HG03025 (cell line): ENCODE results near the gene ACTL8.

Experiments used
- ATAC-seq: cut with Tn5 transposase; IDR thresholded peaks from one replicate; pipeline ENCODE4 v1.9.1; 2021; ENCODE audit warnings: mild to moderate bottlenecking, moderate library complexity; ENCODE audit not compliant: unreplicated experiment, low FRiP score

Gene ACTL8

GRCh38 chr1:17755120-17755519 lies at the start of gene ACTL8:
TSS of gene ACTL8 (plus strand) at chr1:17755333. CDS start at chr1:17823009, 67,676 bp downstream.
- no peak for ATAC-seq

- no peak for ATAC-seq
Measured at GRCh38 chr1:17706445-17706844, 48.7 kb upstream of the ACTL8 start.

DNA sequence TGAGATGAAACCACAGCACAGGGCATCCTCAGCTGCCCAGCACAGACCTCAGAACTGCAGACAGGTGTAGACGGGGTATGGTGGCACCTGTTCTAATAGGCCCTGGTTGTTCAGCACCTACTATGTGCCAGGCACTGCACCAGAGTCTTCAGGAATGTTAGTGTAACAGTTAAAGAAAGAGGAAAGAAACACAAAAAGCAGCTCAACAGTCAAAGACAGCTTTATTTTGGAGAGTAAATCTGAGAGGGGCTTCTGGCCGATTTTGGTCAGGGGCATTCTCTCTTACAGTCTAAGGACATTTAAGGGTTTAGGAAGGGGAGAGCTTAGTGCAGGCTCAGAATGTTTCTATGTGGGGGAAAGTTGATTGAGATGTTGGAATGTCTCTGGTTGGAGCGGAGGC lies 45.2 kb upstream of the ACTL8 start:
- ATAC-seq = no peak

DNA sequence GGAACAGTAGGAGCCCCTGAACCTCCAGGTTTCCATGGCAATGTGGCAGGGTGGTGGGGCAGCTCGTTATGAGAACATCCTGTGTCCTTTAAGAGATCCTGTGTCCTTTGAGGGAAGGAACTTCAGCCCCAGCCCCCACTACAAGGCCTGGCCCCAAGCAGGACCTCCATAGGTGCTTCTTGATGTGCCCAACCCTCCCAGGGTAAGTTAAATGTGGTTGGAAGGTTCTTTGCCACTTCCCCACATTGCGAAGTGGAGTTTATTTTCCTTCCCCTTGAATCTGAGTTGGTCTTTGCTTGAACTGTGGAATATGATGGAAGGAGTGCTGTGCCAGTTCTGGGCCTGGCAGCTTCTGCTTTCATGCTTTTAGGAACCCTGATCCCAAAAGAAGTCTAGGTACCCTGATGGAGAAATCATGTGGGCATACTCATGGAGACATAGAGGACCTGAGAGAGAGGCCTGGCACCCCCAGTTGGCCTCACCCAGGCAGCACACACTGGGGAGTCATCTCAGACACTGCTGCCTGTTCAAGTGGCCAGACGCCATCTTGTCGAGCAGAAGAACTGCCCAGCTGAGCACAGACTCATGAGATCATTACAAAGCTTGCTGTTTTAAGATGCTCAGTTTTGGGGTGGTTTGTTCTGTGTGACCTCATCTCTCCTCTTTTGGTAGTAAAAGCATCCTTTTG lies 44.1 kb upstream of the ACTL8 start:
- ATAC-seq = no peak

DNA sequence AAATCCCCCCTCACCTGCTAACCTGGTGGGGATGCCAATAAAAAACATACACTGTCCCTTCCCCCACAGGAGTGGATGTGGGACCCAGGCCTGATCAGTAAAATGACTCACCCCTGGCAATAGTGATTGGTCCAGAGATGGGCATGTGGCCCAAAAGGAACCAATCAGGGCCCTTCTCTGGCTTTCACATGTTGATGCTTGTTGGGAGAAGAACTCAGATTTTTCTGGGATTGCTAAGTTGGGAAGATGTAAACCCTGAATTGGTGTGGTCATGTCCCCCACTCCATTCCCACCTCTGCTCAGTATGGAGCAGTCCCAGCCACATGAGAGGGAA lies 43.6 kb upstream of the ACTL8 start:
- ATAC-seq = no peak

DNA sequence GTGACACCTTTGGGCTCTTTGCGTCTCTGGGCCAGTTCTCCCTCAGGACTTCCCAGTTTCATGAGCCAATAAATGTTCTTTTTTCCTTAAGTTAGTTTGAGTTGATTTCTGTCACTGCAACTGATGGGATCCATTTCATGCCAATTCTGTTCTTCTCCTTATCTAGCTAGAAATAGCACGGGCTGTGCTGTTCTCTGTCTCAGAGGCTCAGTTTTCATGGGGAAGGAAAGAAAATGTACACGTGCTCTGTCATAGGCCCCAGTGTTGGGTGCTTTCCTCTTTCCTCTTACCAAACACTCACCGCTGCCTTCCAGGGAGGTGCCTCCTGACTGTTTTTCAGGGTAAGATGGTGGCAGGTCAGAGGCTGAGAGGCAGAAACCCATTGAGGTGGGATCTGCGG lies 43.2 kb upstream of the ACTL8 start:
- ATAC-seq = no peak

GRCh38 chr1:17713993-17714392 lies 41.1 kb upstream of the ACTL8 start:
- ATAC-seq = no peak

- no peak for ATAC-seq
Measured at GRCh38 chr1:17717594-17718535, 37.3 kb upstream of the ACTL8 start.

GRCh38 chr1:17719874-17720273 lies 35.3 kb upstream of the ACTL8 start:
- no peak for ATAC-seq

DNA sequence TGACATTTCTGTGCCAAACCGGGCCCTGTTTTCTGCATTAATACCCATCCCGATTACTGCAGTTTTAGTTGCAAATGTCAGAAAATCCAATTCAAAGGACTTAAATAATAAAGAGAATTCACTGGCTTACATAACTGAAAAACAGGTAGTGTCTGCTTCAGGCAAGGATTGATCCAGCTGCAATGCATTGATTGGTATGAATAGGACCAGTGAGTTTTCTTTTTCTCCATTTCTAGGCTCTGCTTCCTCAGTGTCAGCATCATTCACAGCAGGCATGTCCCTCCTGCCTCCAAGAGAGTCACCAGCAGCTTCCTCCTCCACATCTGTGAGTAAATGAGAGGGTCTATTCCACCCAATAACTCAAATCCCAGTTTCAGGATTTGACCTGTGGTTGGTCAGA lies 33.7 kb upstream of the ACTL8 start:
- no peak for ATAC-seq

DNA sequence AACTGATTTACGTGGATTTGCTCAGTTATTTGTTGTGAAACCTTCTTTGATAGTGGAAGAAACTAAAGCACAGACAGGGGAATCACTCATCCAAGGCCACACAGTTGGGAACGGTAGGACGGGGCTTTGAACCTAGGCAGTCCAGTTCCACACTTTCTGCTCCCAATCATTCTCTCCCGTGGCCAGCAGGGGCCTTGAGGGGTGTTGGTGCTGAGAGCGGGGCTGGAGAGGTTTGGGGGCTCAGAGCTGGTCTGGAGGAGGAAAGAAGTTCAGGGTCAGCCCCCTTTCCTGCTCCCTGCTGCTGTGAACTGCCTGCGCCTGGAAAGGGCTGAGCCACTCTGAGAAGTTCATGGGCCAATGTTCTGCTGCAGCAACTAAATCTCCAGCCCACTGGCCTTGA lies 31.4 kb upstream of the ACTL8 start:
- no peak for ATAC-seq

GRCh38 chr1:17724150-17724549 lies 31.0 kb upstream of the ACTL8 start:
- ATAC-seq = no peak

- no peak for ATAC-seq
Measured at GRCh38 chr1:17725084-17725719, 29.9 kb upstream of the ACTL8 start.

- no peak for ATAC-seq
Measured at GRCh38 chr1:17725811-17726582, 29.1 kb upstream of the ACTL8 start.

GRCh38 chr1:17728123-17728712 lies 26.9 kb upstream of the ACTL8 start:
- ATAC-seq = no peak

DNA sequence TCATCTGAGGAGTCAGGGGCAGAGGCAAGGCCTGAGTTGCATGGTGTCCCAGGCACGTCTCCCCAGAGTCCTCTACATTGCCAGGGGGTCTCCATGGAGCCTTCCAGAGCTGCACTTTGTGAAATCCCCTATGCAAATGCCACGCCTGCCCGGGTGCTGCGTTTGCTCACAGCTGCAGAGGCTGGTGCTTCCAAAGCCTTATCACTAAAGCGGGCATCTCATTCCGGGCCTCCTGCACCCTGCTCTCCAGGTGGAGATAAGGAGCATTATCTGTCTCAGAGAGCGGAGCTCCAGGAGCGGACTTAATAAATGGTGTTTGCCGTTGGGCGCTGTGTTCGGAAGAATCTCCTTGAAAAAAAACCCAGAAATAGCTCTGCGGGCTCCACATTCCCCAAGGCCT lies 25.9 kb upstream of the ACTL8 start:
- ATAC-seq = no peak

DNA sequence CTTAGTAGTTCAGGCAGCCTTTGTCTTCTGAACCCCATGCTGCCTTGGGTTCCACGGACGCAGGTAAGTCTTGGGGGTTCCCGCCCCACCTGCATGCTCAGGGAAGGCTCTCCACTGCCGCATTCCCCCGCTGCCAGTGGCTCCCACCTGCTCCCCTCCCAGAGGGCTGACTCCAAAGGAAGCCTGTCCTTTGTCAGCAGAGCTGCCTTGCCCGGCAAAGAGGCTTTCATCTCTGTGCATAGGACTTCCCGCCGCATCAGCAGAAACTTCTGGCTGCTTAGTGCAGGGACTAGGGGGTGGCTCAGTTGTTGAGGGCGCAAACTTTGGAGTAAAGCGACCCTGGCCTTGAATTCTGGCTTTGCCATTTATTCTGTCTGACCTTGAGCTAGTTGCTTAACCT lies 25.2 kb upstream of the ACTL8 start:
- ATAC-seq = no peak

GRCh38 chr1:17731460-17731859 lies 23.7 kb upstream of the ACTL8 start:
- no peak for ATAC-seq

DNA sequence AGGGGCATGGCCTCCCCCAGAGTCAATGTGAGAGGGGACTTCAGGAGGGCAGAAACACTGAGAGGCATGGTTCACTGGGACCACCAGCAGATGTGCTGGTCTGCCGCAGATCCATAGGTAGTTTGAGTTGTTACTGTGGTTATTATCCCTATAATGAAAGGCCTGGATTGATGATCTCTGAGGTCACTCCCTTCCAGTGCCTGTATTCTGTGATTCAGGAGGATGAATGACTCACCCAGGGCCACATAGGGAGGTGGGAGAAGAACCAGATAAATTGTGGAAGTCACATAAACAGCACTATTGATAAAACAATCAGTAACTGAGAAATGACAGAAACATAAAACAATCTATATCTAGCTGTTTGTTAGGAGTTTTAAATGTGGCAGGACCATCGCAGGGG lies 22.7 kb upstream of the ACTL8 start:
- no peak for ATAC-seq

GRCh38 chr1:17733661-17734060 lies 21.5 kb upstream of the ACTL8 start:
- ATAC-seq = no peak
